ENCODE measurements around the gene GPR35. TPM values are rescaled to one million over a fixed set of nuclear protein-coding genes. Genes with fewer than 3 reads are reported as not detected.

GPR35 gene
- total and polyA plus RNA-seq, 2 donors (not counting 3 experiments of a cell fraction or from before 2014, with no cell fraction given), result 0.18 to 0.33 TPM

- Histone ChIP-seq H2AFZ (ENCODE audit: low read depth, low read length) (no peak overlapping the region), H3K36me3 (ENCODE audit: control insufficient read depth in 2 of 2, extremely low read depth in 1 of 2, insufficient read depth in 2 of 2, low read length in 2 of 2) (no peaks in the 10 kb centered on the region), H3K27ac (ENCODE audit: insufficient read depth, low read depth, low read length) (no peak overlapping the region), H3K9ac (replicated peaks; ENCODE audit: extremely low read depth, insufficient read depth, low read length) (no peak overlapping the region), H3K9me3 (replicated peaks; ENCODE audit: control insufficient read depth, insufficient read depth, low read length) (no peaks in the 10 kb centered on the region), H3K4me3 (replicated peaks in 1 of 3; ENCODE audit: insufficient read depth in 1 of 3, low read depth in 1 of 3, low read length in 3 of 3) (no peak overlapping the region), H3K27me3 (ENCODE audit: control insufficient read depth in 2 of 2, insufficient read depth in 2 of 2, low read length in 2 of 2) (no peaks in the 10 kb centered on the region), H3K4me2 (ENCODE audit: insufficient read depth, low read length) (no peak overlapping the region), H3K9me1 (replicated peaks; ENCODE audit: control insufficient read depth, extremely low read depth, insufficient read depth, low read length) (no peaks in the 10 kb centered on the region), H4K20me1 (replicated peaks; ENCODE audit: control insufficient read depth, extremely low read depth, insufficient read depth, low read length) (no peaks in the 10 kb centered on the region), H3K79me2 (ENCODE audit: control insufficient read depth, insufficient read depth, low read length) (no peaks in the 10 kb centered on the region), H3K4me1 (ENCODE audit: control insufficient read depth, extremely low read depth, insufficient read depth, low read length) (no peaks in the 10 kb centered on the region)
- dilution Hi-C loops (cut with MboI; ENCODE audit: extremely low pct_ligation_motif_present, low sequenced_read_pairs), result no loop called here
- DNase-seq (ENCODE audit: low read depth, low spot score) (no peak), FAIRE-seq (no peak)
- intact Hi-C loops (cut with micrococcal nuclease), result no loop called here
- CTCF ChIA-PET, result no interaction called here
- no TSS peak for BruUV-seq (replicated peaks)
- POLR2A ChIA-PET, result no interaction called here
- no peak for TF ChIP-seq POLR2AphosphoS5 (IDR thresholded peaks at IDR 0.05; ENCODE audit: insufficient read depth, low read depth, low read length)
- no peak for TF ChIP-seq MYC (IDR thresholded peaks at IDR 0.05; ENCODE audit: low read depth, low read length)
- TF ChIP-seq MAX (IDR thresholded peaks at IDR 0.05; ENCODE audit: insufficient read depth, insufficient read length), result no peak
- no peak for TF ChIP-seq GATA2 (IDR thresholded peaks at IDR 0.05; ENCODE audit: insufficient read depth, insufficient read length, low read depth, low read length)
- TF ChIP-seq CTCF (IDR thresholded peaks at IDR 0.05; ENCODE audit: extremely low read depth in 1 of 2, insufficient read depth in 1 of 2, low read depth in 1 of 2, low read length in 2 of 2), result no peak
- no peak for TF ChIP-seq FOS (IDR thresholded peaks at IDR 0.05; ENCODE audit: borderline replicate concordance, insufficient read depth, low read length)
- TF ChIP-seq JUN (IDR thresholded peaks at IDR 0.05; ENCODE audit: borderline replicate concordance, insufficient read depth, insufficient read length, low read depth), result no peak
- no peak for TF ChIP-seq POLR2A (IDR thresholded peaks at IDR 0.05; ENCODE audit: low read depth, low read length)
- TF ChIP-seq EZH2 (IDR thresholded peaks at IDR 0.05; ENCODE audit: borderline replicate concordance, low read depth, low read length, severe bottlenecking), result no peak
Observed at GRCh38 chr2:240611601-240612210, 13.6 kb upstream of the GPR35 start.

Data from endothelial cell of umbilical vein (primary cell).